Pons (tissue), 1 donor: ENCODE results near the gene MYO9A.
"Not testable (repeated sequence)": the region's sequence is repeated elsewhere in the genome, so short reads cannot be mapped to it uniquely, and the experiment has no call there.

Experiments used
- DNase-seq: peaks from one replicate; pipeline ENCODE4 v3.0.0-alpha.2; 2016; ENCODE audit warnings: low spot score

Gene MYO9A

GRCh38 chr15:71945012-71945411 is 172.9 kb downstream of the MYO9A start:
- DNase-seq: no peak

DNA sequence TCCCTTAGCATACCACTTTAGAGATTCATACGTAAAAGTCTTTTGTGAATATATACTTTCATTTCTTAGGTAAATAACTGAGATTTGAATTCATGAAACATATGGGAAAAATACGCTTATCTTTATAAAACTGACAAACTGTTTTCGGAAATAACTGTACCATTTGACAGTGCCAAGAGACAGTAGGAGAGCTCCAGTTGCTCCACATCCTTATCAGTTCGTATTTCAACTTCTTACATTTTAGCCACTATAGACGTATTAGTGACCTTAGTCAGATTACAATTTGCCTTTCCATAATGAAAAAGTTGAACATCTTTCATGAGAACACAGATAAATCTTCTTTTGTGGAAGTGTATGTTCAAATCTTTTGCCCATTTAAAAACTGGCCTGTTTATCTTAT is 174.1 kb downstream of the MYO9A start:
- no peak for DNase-seq

DNA sequence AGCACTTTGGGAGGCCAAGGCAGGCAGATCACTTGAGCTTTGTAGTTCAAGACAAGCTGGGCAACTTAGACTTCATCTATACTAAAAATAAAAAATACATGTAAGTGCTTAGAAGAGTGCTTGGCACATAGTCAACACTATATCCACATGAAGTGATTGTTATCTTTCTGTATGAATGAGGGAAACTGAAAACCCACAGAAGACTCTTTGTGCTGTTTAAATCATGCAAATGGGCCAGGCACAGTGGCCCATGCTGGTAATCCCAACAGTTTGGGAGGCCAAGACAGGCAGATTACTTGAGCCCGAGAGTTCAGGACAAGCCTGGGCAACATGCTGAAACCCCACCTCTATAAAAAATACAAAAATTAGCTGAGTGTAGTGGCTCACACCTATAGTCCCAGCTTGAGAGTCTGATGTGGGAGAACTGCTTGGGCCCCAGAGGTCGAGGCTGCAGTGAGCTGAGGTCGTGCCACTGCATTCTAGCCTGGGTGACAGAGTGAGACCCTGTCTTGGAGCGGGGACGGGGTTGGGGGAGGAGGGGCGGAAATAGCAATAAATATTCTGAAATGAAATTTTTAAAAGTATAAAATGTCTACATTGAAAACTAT is 177.9 kb downstream of the MYO9A start:
- DNase-seq: peak; percentile 6

DNA sequence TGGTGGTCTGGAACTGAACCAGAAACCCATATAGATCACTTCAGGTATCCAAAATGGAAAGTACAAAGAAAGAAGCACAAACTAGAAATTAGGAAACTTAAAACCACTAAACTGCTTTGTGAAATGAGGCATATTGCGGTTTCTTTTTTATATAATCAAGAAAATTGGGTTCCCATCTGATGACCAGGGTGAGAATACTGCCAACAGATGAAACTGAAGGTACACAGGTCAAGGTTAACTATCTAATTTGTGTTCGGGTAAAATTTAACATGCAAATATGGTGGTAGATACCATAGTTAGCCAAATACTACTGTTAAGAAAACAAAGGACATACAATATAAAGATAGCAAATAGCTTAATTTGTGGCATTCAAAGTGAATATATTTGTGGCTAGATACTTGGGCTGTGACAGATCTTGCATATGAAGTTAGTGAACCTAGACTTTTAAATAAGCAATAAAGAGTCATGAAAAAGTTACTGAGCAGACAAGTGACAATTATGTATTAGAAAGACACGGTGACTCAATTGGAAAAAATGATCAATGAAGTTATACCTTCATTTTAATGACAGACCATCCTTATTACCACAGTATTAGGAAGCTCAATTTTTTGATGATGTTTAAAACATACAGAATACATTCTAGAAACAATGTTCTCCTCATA is 180.2 kb downstream of the MYO9A start:
- DNase-seq: no peak

DNA sequence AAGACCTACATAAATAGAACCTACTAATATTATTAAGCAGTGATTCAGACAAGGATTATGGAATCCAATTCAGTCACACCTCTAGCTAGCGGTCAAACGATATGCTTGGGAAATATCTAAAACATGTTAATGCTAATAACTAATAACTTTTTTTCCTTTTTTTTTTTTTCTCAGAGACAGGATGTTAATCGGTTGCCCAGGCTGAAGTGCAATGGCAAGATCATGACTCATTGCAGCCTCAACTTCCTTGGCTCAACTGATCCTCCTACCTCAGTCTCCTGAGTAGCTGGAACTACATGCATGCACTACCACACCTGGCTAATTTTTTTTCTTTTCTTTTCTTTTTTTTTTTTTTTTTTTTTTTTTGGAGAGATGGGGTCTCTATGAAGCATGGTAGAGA is 183.5 kb downstream of the MYO9A start:
- no peak for DNase-seq

- DNase-seq: no peak
These were observed 185.3 kb downstream of the MYO9A start for GRCh38 chr15:71932689-71933088.

GRCh38 chr15:71931261-71931660 is 186.7 kb downstream of the MYO9A start:
- no peak for DNase-seq

DNA sequence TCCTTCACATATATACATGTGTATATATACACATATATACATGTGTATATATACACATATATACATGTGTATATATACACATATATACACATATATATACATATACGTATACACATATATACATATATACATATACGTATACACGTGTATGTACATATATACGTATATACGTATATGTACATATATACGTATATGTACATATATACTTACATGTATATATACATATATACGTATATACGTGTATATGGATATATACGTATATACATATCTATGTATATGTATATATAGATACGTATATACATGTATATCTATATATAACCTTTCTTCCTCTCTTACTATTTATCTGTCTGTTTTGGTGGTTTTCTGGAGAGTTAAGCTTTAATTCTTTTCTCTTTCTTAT is 192.8 kb downstream of the MYO9A start:
- DNase-seq: no peak

DNA sequence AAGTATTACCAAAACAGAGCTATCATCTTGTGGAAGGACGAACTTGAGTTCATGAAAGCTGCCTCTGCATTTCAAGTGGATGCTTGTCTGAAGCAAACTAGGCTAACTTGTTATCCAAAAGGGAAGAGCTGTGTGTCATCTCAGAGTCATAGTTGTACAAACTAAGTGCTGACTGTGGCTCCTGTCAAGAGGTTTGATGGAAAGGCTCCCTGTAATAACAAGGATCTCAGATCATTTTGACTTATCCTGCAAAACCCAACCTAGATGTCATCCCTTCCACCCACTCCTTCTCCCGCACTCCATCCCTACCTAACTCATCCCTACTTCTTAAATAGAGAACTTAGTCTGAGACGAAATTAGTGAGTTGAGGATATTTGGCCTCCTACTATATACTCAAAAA is 196.8 kb downstream of the MYO9A start:
- DNase-seq: no peak

DNA sequence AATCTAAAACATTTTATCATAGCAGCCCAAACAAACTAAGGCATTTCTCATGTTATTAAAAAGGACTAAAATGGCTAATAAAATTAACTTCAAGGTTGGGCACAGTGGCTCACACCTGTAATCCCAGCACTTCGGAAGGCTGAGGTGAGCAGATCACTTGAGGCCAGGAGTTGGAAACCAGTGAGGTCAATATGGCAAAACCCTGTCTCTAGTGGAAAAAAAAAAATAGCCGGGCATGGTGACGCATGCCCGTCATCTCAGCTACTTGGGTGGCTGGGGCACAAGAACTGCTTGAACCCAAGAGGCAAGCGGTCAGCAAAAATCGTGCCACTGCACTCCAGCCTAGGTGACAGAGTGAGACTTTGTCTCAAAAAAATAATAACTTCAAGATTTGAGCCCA is 197.4 kb downstream of the MYO9A start:
- DNase-seq: no peak

GRCh38 chr15:71916834-71917233 is 201.1 kb downstream of the MYO9A start:
- no peak for DNase-seq

GRCh38 chr15:71914092-71914491 is 203.9 kb downstream of the MYO9A start:
- no peak for DNase-seq

DNA sequence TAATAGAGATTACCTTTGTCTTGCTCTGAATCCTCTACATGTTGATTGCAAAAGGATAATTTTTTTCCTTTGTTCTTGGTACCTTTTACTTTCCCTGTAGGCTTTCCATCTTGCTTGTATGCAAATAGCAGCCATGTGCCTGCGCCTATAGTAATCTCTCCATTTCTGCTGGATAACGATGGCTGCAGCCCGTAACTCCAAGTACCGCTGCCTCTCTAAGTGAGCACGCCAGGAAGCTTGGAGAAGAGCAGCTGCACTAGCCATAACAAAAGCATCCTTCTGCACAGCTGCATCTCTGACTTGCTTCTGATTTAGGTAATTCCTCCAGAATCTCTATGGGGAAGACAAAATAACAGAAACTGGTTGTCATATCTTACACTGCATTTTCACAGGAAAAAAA is 218.3 kb downstream of the MYO9A start:
- peak; percentile 44 for DNase-seq

GRCh38 chr15:71893691-71894090 is 224.3 kb downstream of the MYO9A start:
- no peak for DNase-seq

DNA sequence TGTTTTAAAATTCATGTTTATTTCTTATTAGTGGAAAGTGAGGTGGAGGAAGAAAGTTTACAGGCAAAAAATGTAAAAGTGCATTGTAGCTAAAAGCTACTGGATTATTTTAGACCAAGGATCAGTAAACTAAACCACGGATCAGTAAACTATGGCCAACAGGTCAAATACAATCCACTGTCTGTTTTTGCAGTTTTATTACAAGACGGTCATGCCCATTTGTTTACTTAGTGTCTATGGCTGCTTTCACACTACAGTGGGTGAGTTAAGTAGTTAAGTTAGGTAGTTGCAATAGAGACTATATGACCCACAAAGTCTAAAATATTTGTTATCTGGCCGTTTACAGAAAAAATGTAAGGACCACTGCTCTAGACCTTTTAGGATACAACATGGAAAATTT is 225.6 kb downstream of the MYO9A start:
- DNase-seq: no peak

DNA sequence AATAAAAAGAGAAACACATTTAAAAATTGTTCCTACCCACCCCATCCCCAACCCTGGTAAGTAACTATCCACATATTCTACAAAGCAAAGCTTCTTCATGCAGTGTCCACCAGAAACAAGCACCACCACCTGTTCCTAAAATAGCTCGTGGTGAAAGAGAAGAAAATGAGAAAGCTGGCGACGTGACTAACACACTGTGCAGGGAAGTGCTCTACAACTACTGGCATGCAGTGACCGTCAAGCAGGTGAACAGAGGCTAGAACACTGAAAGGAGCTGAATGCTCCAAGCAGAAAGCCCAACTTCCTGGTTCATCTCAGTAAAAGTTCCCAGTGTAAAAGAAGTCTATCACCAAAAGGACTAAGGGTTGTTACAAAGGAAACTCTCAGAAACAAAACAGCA is 226.9 kb downstream of the MYO9A start:
- peak; percentile 20 for DNase-seq

DNA sequence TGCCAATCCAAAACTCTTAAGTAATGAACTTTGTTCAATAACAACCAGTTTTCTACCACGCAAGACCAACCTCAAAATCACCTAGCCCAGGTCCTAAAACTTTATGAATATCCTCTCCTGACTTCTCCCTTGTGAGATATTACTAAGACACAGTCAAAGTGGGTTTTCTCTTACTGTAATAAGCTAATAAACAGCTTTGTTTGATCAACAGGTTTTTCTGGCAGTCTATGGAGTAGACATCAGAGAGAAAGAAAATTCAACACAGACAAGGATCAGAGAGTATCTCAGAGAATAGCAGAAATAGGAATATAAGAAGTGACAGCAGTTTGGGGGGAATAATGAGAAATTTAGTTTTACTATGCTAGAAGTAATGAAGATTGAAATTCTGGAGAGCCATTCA is 228.0 kb downstream of the MYO9A start:
- no peak for DNase-seq

DNA sequence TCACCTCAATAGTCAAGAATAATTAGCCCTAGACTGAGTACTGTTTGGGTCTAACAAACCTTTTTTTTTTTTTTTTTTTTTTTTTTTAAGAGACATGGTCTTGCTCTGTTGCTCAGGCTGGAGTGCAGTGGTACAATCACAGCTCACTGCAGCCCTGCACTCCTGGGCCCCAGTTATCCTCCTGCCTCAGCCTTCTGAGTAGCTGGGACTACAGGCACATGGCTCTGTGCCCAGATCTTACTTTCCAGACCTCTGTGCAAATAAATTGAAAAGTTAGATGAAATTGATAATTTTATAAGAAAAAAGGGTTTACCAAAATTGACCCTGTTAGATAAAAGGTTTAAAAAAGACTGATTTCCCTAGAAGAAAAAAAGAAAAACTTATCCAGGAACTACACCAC is 228.6 kb downstream of the MYO9A start:
- no peak for DNase-seq

GRCh38 chr15:71888797-71889196 is 229.2 kb downstream of the MYO9A start:
- no peak for DNase-seq

GRCh38 chr15:71885390-71885789 is 232.6 kb downstream of the MYO9A start:
- peak; percentile 59 for DNase-seq

- no peak for DNase-seq
These were observed 234.5 kb downstream of the MYO9A start for GRCh38 chr15:71883447-71883846.

DNA sequence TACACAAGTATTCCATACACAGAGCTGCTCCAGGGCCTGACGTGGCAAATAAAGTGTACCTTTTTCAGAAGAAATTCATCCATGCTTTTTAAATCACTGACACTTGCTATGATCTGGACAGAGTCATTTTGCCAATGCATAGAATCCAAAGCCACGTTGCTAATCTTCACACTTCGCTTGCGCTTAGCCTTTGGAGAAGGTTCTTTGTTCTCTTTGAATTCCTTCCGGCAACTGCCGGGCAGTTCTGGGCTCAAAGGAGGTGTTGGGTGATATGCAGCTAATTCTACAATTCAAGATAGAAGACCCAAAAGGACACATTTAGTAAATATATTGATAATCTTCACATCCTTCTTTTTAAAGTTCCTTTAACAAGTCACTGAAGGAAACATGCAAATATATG is 237.7 kb downstream of the MYO9A start:
- DNase-seq: no peak

- DNase-seq: no peak
These were observed 243.7 kb downstream of the MYO9A start for GRCh38 chr15:71874245-71874644.

- not testable (repeated sequence) for DNase-seq
These were observed 259.7 kb downstream of the MYO9A start for GRCh38 chr15:71858232-71858631.
